Esophagus squamous epithelium (tissue), 5 donors: ENCODE results near the gene MEGF10. TPM values are rescaled to one million over a fixed set of nuclear protein-coding genes. Genes with fewer than 3 reads are reported as not detected.

ENCODE experiments used
- DNase-seq: peaks from one replicate; lab custom pipeline; 2025; lab: John Stamatoyannopoulos, UW
- H3K27ac ChIP-seq, 4 donors: fragments of 200-600 bp; sonication (generic); one replicate each; pipeline ENCODE4 v1.5.1; 2016 to 2019; ENCODE audit warnings: mild to moderate bottlenecking in 1 of 4
- H3K27me3 ChIP-seq, 4 donors: fragments of 200-600 bp; sonication (generic); 1 replicate in 3 of 4; 2 replicates in 1 of 4; pipeline versions ENCODE4 v1.5.1 to v1.6.0; 2017 to 2021; ENCODE audit warnings: antibody characterized with exemption in 1 of 4
- H3K36me3 ChIP-seq, 3 donors: fragments of 200-600 bp; sonication (generic); one replicate each; pipeline ENCODE4 v1.5.1; 2016 to 2019
- H3K4me1 ChIP-seq, 3 donors: fragments of 200-600 bp; sonication (generic); one replicate each; pipeline ENCODE4 v1.5.1; 2017 to 2019
- H3K4me3 ChIP-seq, 4 donors: fragments of 200-600 bp; sonication (generic); 1 replicate in 3 of 4; 2 replicates in 1 of 4; pipeline ENCODE4 v1.5.1; 2016 to 2019; ENCODE audit warnings: mild to moderate bottlenecking in 2 of 4, moderate library complexity in 1 of 4
- H3K9me3 ChIP-seq, 3 donors: fragments of 200-600 bp; sonication (generic); one replicate each; pipeline ENCODE4 v1.5.1; 2016 to 2019
- CTCF ChIP-seq, 6 experiments: fragments of 450-650 bp in 4 of 6; fragments of 200-600 bp in 2 of 6; sonication (generic) in 2 of 6; IDR thresholded peaks; one replicate each; pipeline ENCODE4 v1.5.1; 2016 to 2019; ENCODE audit warnings: antibody characterized with exemption in 6 of 6, mild to moderate bottlenecking in 4 of 6, moderate library complexity in 4 of 6
- POLR2A ChIP-seq, 4 donors: fragments of 450-650 bp; IDR thresholded peaks; one replicate each; pipeline ENCODE4 v1.6.1; 2017; ENCODE audit warnings: antibody characterized with exemption in 4 of 4, mild to moderate bottlenecking in 4 of 4, moderate library complexity in 3 of 4
- WGBS, 2 donors: methylation state at CpG; one replicate each; pipeline ENCODE4 v1.1.5; 2018; 5-methylcytosine and 5-hydroxymethylcytosine counted together
- intact Hi-C: fragments of 100-400 bp; cut with DNase I; formaldehyde crosslinking; loops from one replicate; pipeline ENCODE4 v1.15.0; 2022
- total RNA-seq, 4 donors: library from RNA; depleted of rRNA; stranded (reverse); fragments of >200 nt; gene quantifications; one replicate each; pipeline ENCODE4 v1.1.0, GENCODE V29; 2016
- donor health status: DM: yes; HTN: yes; CAD: no.

The MEGF10 gene
- total RNA-seq, 4 donors from 2014 or later, result 1.1 TPM; not detected in 3

- H3K9me3 ChIP-seq, result no peaks in the 10 kb centered on the region
- H3K27ac ChIP-seq, result no peak overlapping the region
- 44 to 54% methylated on average over 5 of the region's 5 CpGs for WGBS, 2 donors
- no peaks in the 10 kb centered on the region for H3K27me3 ChIP-seq
- no peak overlapping the region for H3K4me3 ChIP-seq
- H3K4me1 ChIP-seq, result no peaks in the 10 kb centered on the region
- DNase-seq, result no peak
- intact Hi-C loops, result no loop called here
- TF ChIP-seq CTCF (IDR thresholded peaks at IDR 0.05), result no peak
- TF ChIP-seq POLR2A (IDR thresholded peaks at IDR 0.05), result no peak
- H3K36me3 ChIP-seq, result no peaks in the 10 kb centered on the region
Measured at GRCh38 chr5:127428748-127429147, 138.2 kb downstream of the MEGF10 start.

GRCh38 chr5:127429928-127430327 lies 139.3 kb downstream of the MEGF10 start:
- no peaks in the 10 kb centered on the region for H3K4me1 ChIP-seq
- intact Hi-C loops, result no loop called here
- H3K9me3 ChIP-seq, result no peaks in the 10 kb centered on the region
- H3K27me3 ChIP-seq, result no peaks in the 10 kb centered on the region
- H3K4me3 ChIP-seq, result no peak overlapping the region
- H3K27ac ChIP-seq, result no peak overlapping the region
- no peak for DNase-seq
- TF ChIP-seq POLR2A (IDR thresholded peaks at IDR 0.05), result no peak
- TF ChIP-seq CTCF (IDR thresholded peaks at IDR 0.05), result no peak
- no peaks in the 10 kb centered on the region for H3K36me3 ChIP-seq

- DNase-seq, result no peak
Measured at GRCh38 chr5:127430627-127431026, 140.0 kb downstream of the MEGF10 start.

GRCh38 chr5:127431977-127432585 lies 141.5 kb downstream of the MEGF10 start:
- Histone ChIP-seq H3K9me3 (no peaks in the 10 kb centered on the region), H3K4me3 (no peak overlapping the region), H3K27ac (no peak overlapping the region), H3K36me3 (no peaks in the 10 kb centered on the region), H3K27me3 (no peaks in the 10 kb centered on the region), H3K4me1 (no peaks in the 10 kb centered on the region)
- no peak for TF ChIP-seq POLR2A (IDR thresholded peaks at IDR 0.05)
- TF ChIP-seq CTCF (IDR thresholded peaks at IDR 0.05), result no peak
- no peak for DNase-seq
- WGBS, 2 donors, result 55 to 69% methylated on average over 7 of the region's 7 CpGs
- intact Hi-C loops, result no loop called here

More at GRCh38 chr5:127430627-127431026, 140.0 kb downstream of the MEGF10 start:
- intact Hi-C loops, result no loop called here
- Histone ChIP-seq H3K36me3 (no peaks in the 10 kb centered on the region), H3K9me3 (no peaks in the 10 kb centered on the region), H3K27me3 (no peaks in the 10 kb centered on the region), H3K4me3 (no peak overlapping the region), H3K27ac (no peak overlapping the region), H3K4me1 (no peaks in the 10 kb centered on the region)
- TF ChIP-seq POLR2A (IDR thresholded peaks at IDR 0.05) (no peak), CTCF (IDR thresholded peaks at IDR 0.05) (no peak)

- H3K27me3 ChIP-seq, result no peaks in the 10 kb centered on the region
- no peaks in the 10 kb centered on the region for H3K36me3 ChIP-seq
- no peaks in the 10 kb centered on the region for H3K4me1 ChIP-seq
- H3K4me3 ChIP-seq, result no peak overlapping the region
- intact Hi-C loops, result no loop called here
- no peaks in the 10 kb centered on the region for H3K9me3 ChIP-seq
- TF ChIP-seq POLR2A (IDR thresholded peaks at IDR 0.05) (no peak), CTCF (IDR thresholded peaks at IDR 0.05) (no peak)
- WGBS, 2 donors, result 67 to 77% methylated on average over 2 of the region's 2 CpGs
- H3K27ac ChIP-seq, result no peak overlapping the region
- no peak for DNase-seq
Measured at GRCh38 chr5:127433526-127433925, 142.9 kb downstream of the MEGF10 start.
